OCI-LY3 (cell line): ENCODE measurements around the gene SLIT1.

Source experiments
- H2AFZ ChIP-seq: fragments of 200-600, 300-600 bp; shearing (Covaris generic); 2 replicates; pipeline ENCODE4 v1.6.0; 2014; ENCODE audit warnings: antibody characterized with exemption, low read depth, low read length
- H3K27ac ChIP-seq: fragments of 200-600, 300-600 bp; sonication (generic); 2 replicates; pipeline ENCODE4 v1.5.1; 2014; ENCODE audit warnings: mild to moderate bottlenecking, low read length, moderate library complexity, mixed read lengths
- H3K27me3 ChIP-seq: fragments of 200-600, 300-600 bp; sonication (generic); 2 replicates; pipeline ENCODE4 v1.6.1; 2014; ENCODE audit warnings: low read depth, low read length, mixed read lengths
- H3K36me3 ChIP-seq: fragments of 200-600, 300-600 bp; sonication (generic); replicated peaks from 2 replicates; pipeline ENCODE3; 2014; ENCODE audit warnings: low read depth, low read length, mixed read lengths
- H3K4me1 ChIP-seq: fragments of 300-600, 200-600 bp; sonication (generic); 2 replicates; pipeline ENCODE4 v1.6.1; 2014; ENCODE audit warnings: low read length, mixed read lengths
- H3K4me2 ChIP-seq: fragments of 200-600, 300-600 bp; sonication (generic); 2 replicates; pipeline ENCODE4 v1.6.1; 2014; ENCODE audit warnings: low read length, mixed read lengths
- H3K4me3 ChIP-seq: fragments of 300-600, 200-600 bp; sonication (generic); 2 replicates; pipeline ENCODE4 v1.5.1; 2014; ENCODE audit warnings: antibody characterized with exemption, mild to moderate bottlenecking, low read length, moderate library complexity
- H3K79me2 ChIP-seq: fragments of 300-600, 200-600 bp; shearing (Covaris generic); 2 replicates; pipeline ENCODE4 v1.6.1; 2014; ENCODE audit warnings: mild to moderate bottlenecking, low read length, mixed read lengths
- H3K9ac ChIP-seq: fragments of 300-600, 200-600 bp; shearing (Covaris generic); 2 replicates; pipeline ENCODE4 v1.6.0; 2014; ENCODE audit warnings: mild to moderate bottlenecking, low read length, moderate library complexity
- H3K9me3 ChIP-seq: fragments of 200-600, 300-600 bp; shearing (Covaris generic); 2 replicates; pipeline ENCODE4 v1.6.1; 2014; ENCODE audit warnings: low read length, mixed read lengths; ENCODE audit not compliant: insufficient read depth
- H4K20me1 ChIP-seq: fragments of 200-600, 300-600 bp; sonication (generic); 2 replicates; pipeline ENCODE4 v1.6.1; 2016; ENCODE audit warnings: low read length, mixed read lengths; ENCODE audit not compliant: insufficient read depth
- CTCF ChIP-seq: fragments of 200-600, 300-600 bp; sonication (generic); IDR thresholded peaks from 2 replicates; pipeline ENCODE4 v1.5.1; 2014; ENCODE audit warnings: antibody characterized with exemption, low read length, low read depth
- EZH2phosphoT487 ChIP-seq: fragments of 200-600 bp; shearing (Covaris generic); IDR thresholded peaks from 2 replicates; pipeline ENCODE4 v1.6.1; 2018; ENCODE audit warnings: antibody characterized with exemption, mixed run types, low read depth

SLIT1 gene

DNA sequence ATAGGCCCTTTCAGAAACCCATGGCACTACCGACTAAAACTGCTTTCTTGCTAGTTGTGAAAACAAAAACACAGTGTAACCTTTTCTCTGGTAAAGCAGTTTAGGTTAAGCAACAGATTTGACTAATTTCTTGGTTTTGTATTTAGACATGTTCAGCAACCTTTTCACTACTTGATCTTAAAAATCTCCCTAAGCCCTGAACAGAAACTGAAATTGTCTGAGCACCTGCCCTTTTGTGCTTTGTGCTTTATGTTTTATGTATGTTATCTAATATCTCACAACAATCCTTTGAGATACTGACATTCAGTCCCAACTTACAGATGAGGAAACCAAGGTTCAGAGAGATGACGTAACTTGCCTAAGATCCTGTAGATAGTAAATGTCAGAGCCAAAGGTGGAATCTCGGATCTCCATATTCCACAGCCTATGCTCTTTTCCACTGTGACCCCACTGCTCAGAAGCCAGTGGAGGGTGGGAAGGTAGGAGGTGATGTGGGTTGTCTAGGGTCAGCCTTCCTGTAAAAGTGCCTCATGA is 207.1 kb downstream of the SLIT1 start:
- H4K20me1 ChIP-seq: no peaks in the 10 kb centered on the region
- H3K36me3 ChIP-seq: no peaks in the 10 kb centered on the region
- H3K4me2 ChIP-seq: peak overlapping the region; percentile 38
- peak overlapping the region; percentile 12; the same call in 1 of the 2 replicates for H3K27ac ChIP-seq
- H3K9me3 ChIP-seq: no peaks in the 10 kb centered on the region
- no peaks in the 10 kb centered on the region for H3K79me2 ChIP-seq
- peaks cover 28% of the 10 kb centered on the region for H3K4me1 ChIP-seq
- no peak overlapping the region; the same call in 1 of the 2 replicates for H3K4me3 ChIP-seq
- H3K27me3 ChIP-seq: no peaks in the 10 kb centered on the region
- TF ChIP-seq EZH2phosphoT487 (no peak), CTCF (no peak)
- H3K9ac ChIP-seq: no peak overlapping the region
- no peak overlapping the region for H2AFZ ChIP-seq

DNA sequence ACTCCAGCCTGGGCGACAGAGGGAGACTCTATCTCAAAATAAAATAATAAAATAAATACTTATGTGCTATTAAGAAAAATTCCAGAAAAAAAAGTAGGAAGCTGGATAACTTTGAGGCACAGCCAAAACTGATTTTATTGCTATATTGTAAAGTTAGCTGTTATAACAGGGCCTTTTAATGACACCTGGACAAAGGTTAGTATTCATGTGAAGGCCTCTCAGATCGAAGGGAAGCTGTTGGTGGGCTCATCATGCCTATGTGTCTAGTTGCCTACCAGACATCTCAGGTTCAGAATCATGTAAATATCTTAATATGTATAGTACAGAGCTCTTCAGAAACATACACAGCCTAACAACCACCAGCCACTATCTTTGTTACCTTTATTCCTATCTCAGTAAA is 210.6 kb downstream of the SLIT1 start:
- Histone ChIP-seq H4K20me1 (no peaks in the 10 kb centered on the region), H3K4me2 (no peak overlapping the region)

GRCh38 chr10:96973809-96974747 is 211.7 kb downstream of the SLIT1 start:
- no peaks in the 10 kb centered on the region for H3K79me2 ChIP-seq
- no peaks in the 10 kb centered on the region for H3K36me3 ChIP-seq
- H3K4me3 ChIP-seq: no peak overlapping the region
- H3K4me1 ChIP-seq: peaks cover 24% of the 10 kb centered on the region
- H3K27me3 ChIP-seq: no peaks in the 10 kb centered on the region
- no peak overlapping the region for H2AFZ ChIP-seq
- TF ChIP-seq EZH2phosphoT487 (no peak), CTCF (no peak)
- H3K27ac ChIP-seq: no peak overlapping the region
- no peak overlapping the region for H3K9ac ChIP-seq
- H3K4me2 ChIP-seq: peak overlapping the region; percentile 25; the same call in 1 of the 2 replicates
- no peaks in the 10 kb centered on the region for H3K9me3 ChIP-seq
- H4K20me1 ChIP-seq: no peaks in the 10 kb centered on the region

More for the DNA sequence above, 210.6 kb downstream of the SLIT1 start:
- Histone ChIP-seq H3K9me3 (no peaks in the 10 kb centered on the region), H2AFZ (no peak overlapping the region), H3K79me2 (no peaks in the 10 kb centered on the region), H3K27me3 (no peaks in the 10 kb centered on the region), H3K27ac (no peak overlapping the region), H3K4me1 (peaks cover 28% of the 10 kb centered on the region), H3K9ac (no peak overlapping the region), H3K4me3 (no peak overlapping the region), H3K36me3 (no peaks in the 10 kb centered on the region)
- no peak for TF ChIP-seq CTCF
- TF ChIP-seq EZH2phosphoT487: no peak

DNA sequence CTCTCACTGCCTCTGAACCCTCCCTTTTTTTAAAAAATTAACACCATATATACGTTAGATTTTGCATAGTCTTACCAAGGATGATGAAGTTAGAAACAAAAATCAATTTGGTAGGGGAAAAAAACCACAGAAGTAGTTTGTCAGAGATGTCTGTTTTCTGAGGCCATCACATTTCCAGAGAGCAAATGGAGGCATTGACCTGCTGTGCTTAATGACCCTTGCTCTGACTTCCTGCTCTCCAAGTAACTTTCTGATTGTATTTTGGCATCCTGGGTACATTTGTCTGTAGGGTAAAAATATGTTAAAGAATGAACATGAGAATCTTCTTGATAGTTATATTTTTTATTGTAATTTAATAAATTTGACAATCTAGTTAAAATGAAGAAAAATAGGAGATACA is 213.5 kb downstream of the SLIT1 start:
- H3K9ac ChIP-seq: no peak overlapping the region
- no peak overlapping the region for H2AFZ ChIP-seq
- no peaks in the 10 kb centered on the region for H4K20me1 ChIP-seq
- H3K9me3 ChIP-seq: no peaks in the 10 kb centered on the region
- no peak for TF ChIP-seq CTCF
- no peak for TF ChIP-seq EZH2phosphoT487
- H3K4me2 ChIP-seq: no peak overlapping the region
- no peak overlapping the region for H3K27ac ChIP-seq
- no peaks in the 10 kb centered on the region for H3K36me3 ChIP-seq
- H3K79me2 ChIP-seq: no peaks in the 10 kb centered on the region
- H3K4me1 ChIP-seq: peaks cover 9% of the 10 kb centered on the region
- no peak overlapping the region for H3K4me3 ChIP-seq
- H3K27me3 ChIP-seq: no peaks in the 10 kb centered on the region
